Common myeloid progenitor, CD34-positive (primary cell): Measurements from ENCODE around the gene ADK.
A peak's percentile ranks its signal among the peaks of the same experiment; 100 is the strongest.

Experiments
- CTCF ChIA-PET: fragments of 350-600 bp; sonication (Branson Sonifier 250); formaldehyde crosslinking; loops from one replicate; lab custom pipeline; 2021; ENCODE audit warnings: antibody characterized with exemption; lab: Charles Lee
- POLR2A ChIA-PET: fragments of 350-600 bp; sonication (Branson Sonifier 250); formaldehyde crosslinking; loops from one replicate; lab custom pipeline; 2021; ENCODE audit warnings: antibody characterized with exemption; lab: Charles Lee
- DNase-seq, 3 donors: peaks; one replicate each; pipeline versions ENCODE4 v3.0.0 to v3.0.0-alpha.2; 2013
- H3K27ac ChIP-seq, 2 experiments: 1 replicate in 1 of 2; 2 replicates in 1 of 2; pipeline ENCODE4 v1.7.0; 2013; ENCODE audit warnings: inconsistent platforms in 2 of 2, low read length in 2 of 2, mild to moderate bottlenecking in 2 of 2, low read depth in 1 of 2, moderate library complexity in 1 of 2; ENCODE audit not compliant: severe bottlenecking in 2 of 2, insufficient read depth in 1 of 2, poor library complexity in 1 of 2
- H3K27me3 ChIP-seq, 5 experiments: replicated peaks in 2 of 5; 1 replicate in 3 of 5; 2 replicates in 2 of 5; pipeline versions ENCODE4 v1.6.1 to v1.7.0; 2013; ENCODE audit warnings: low read length in 4 of 5, mild to moderate bottlenecking in 2 of 5, moderate library complexity in 2 of 5, inconsistent platforms in 1 of 5; ENCODE audit not compliant: insufficient read depth in 5 of 5, control insufficient read depth in 4 of 5
- H3K36me3 ChIP-seq, 4 experiments: 1 replicate in 2 of 4; 2 replicates in 2 of 4; pipeline versions ENCODE4 v1.6.1 to v1.7.0; 2013; ENCODE audit warnings: low read length in 3 of 4, control low read depth in 1 of 4, mild to moderate bottlenecking in 1 of 4; ENCODE audit not compliant: control insufficient read depth in 4 of 4, insufficient read depth in 4 of 4
- H3K4me1 ChIP-seq, 4 experiments: 1 replicate in 3 of 4; 2 replicates in 1 of 4; pipeline versions ENCODE4 v1.6.1 to v1.7.1; 2013; ENCODE audit warnings: low read length in 3 of 4, mild to moderate bottlenecking in 3 of 4, control low read depth in 1 of 4, inconsistent platforms in 1 of 4, moderate library complexity in 1 of 4; ENCODE audit not compliant: control insufficient read depth in 4 of 4, insufficient read depth in 4 of 4; ENCODE audit errors: control extremely low read depth in 1 of 4
- H3K4me3 ChIP-seq, 7 experiments: 1 replicate in 4 of 7; 2 replicates in 3 of 7; pipeline versions ENCODE4 v1.5.1 to v1.7.0; 2013; ENCODE audit warnings: mild to moderate bottlenecking in 7 of 7, low read length in 6 of 7, moderate library complexity in 6 of 7, inconsistent platforms in 2 of 7, low read depth in 2 of 7, control low read depth in 1 of 7; ENCODE audit not compliant: insufficient read depth in 4 of 7, control insufficient read depth in 1 of 7; ENCODE audit errors: extremely low read depth in 1 of 7
- H3K9me3 ChIP-seq, 5 experiments: 1 replicate in 4 of 5; 2 replicates in 1 of 5; pipeline versions ENCODE4 v1.6.1 to v1.7.1; 2013; ENCODE audit warnings: low read length in 4 of 5, mild to moderate bottlenecking in 2 of 5, inconsistent platforms in 1 of 5, low read depth in 1 of 5, moderate library complexity in 1 of 5; ENCODE audit not compliant: control insufficient read depth in 4 of 5, insufficient read depth in 2 of 5; ENCODE audit errors: control extremely low read depth in 1 of 5
- WGBS: methylation state at CpG from one replicate; pipeline ENCODE4 v1.1.5; 2013; ENCODE audit not compliant: insufficient coverage; 5-methylcytosine and 5-hydroxymethylcytosine counted together

The ADK gene

GRCh38 chr10:74752371-74753040, 601.5 kb downstream of the ADK start:
- DNase-seq = no peak
- ChIA-PET CTCF (interaction anchor here (1.2 kb wide), 1 partner anchor 263 kb away, joined by 6 read pairs; no protein-coding TSS in a partner anchor), POLR2A (no interaction called here)
- H3K27ac ChIP-seq = no peak overlapping the region
- H3K4me3 ChIP-seq = no peak overlapping the region
- peaks cover 8 to 40% (median 16%) of the 10 kb centered on the region in 4 experiments for H3K4me1 ChIP-seq
- 100% methylated on average over 2 of the region's 6 CpGs for WGBS
- H3K27me3 ChIP-seq = no peaks in the 10 kb centered on the region
- H3K9me3 ChIP-seq = no peaks in the 10 kb centered on the region
- no peaks in the 10 kb centered on the region for H3K36me3 ChIP-seq

DNA sequence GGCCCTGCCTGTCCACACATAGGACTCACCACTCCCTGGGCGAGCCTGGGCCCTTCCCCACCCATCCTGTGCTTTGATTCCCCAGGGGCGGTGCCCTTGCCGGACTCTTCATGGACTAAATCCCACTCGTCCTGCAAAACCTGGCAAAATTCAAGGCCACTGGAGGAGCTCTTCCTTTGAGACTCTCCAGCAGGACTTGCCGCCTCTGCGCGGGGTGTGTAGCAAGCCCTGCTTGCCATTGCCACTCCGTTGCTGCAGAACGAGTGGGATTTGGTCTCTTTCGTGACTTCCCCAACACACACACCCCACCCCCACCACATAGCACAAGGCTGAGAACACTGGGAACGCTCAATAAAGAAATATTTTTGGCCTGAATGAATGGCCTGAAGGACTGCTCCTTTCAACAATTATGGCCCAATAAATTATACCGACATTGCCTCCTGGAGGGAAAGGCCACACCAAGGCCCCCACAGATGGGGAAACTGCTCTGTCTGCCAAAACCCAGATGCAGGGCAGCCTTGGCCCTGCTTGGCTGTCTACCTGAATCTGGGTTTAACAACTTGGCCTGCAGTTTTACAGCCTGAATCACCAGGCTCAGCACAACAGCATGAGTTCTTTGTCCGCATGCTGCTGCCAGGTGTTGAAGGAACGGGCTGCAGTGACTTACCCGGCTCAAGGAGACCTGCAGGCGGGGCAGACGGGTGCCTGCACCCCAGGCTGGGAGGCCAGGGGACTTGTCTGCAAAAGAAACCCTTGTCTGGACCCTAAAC, 602.6 kb downstream of the ADK start:
- CTCF ChIA-PET = interaction anchor here (3.8 kb wide), 1 partner anchor 14 kb away, joined by 12 read pairs; no protein-coding TSS in a partner anchor
- no peak overlapping the region for H3K4me3 ChIP-seq
- WGBS = 99% methylated on average over 14 of the region's 17 CpGs
- no peaks in the 10 kb centered on the region for H3K9me3 ChIP-seq
- H3K27me3 ChIP-seq = no peaks in the 10 kb centered on the region
- H3K27ac ChIP-seq = no peak overlapping the region
- no peaks in the 10 kb centered on the region for H3K36me3 ChIP-seq
- POLR2A ChIA-PET = no interaction called here
- H3K4me1 ChIP-seq = peaks cover 8 to 34% (median 15%) of the 10 kb centered on the region in 4 experiments
- no peak for DNase-seq

DNA sequence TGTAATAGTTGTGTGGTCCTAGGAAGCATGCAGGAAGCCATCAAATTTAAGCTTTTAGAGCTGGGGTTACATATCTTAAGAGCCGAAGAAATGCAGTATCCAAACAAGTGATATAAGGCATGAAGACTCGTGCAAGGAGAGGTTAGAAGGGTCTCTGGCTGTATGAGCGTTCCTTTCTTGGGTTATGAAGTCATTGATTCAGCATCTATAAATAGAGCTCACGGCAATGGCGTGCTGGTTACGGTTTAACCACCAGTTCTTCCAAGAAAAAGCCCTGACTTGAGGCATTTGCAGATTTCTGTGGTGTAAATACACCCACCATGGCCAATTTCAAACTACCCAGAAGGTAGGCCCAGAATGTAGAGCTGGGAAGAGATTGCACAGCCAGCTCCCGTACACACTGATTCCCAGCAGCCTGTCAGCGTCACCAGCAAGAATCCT, 603.4 kb downstream of the ADK start:
- H3K27me3 ChIP-seq = no peaks in the 10 kb centered on the region
- ChIA-PET CTCF (interaction anchor here (3.8 kb wide), 1 partner anchor 15 kb away, joined by 12 read pairs; no protein-coding TSS in a partner anchor), POLR2A (no interaction called here)
- peaks cover 7 to 28% (median 13%) of the 10 kb centered on the region in 4 experiments for H3K4me1 ChIP-seq
- H3K27ac ChIP-seq = no peak overlapping the region
- no peak overlapping the region for H3K4me3 ChIP-seq
- no peak for DNase-seq
- no peaks in the 10 kb centered on the region for H3K9me3 ChIP-seq
- H3K36me3 ChIP-seq = no peaks in the 10 kb centered on the region
- WGBS = 100% methylated on average over 5 of the region's 8 CpGs

DNA sequence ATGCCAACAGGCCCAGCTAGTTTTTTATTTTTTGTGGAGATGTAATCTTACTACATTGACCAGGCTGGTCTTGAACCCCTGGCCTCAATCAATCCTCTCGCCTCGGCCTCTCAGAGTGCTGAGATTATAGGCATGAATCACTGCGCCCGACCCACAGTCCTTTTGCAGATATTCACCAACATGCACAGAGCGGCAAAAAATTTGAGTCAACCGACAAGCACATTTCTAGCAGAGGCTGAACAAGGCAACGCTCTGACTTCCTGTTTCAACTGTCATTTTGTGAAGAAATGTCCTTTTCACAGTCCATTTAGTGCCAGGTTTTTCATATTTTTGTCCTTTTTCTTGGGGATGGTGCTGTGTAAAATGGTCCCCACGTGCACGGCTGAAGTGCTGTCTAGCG, 604.3 kb downstream of the ADK start:
- peaks cover 7 to 28% (median 13%) of the 10 kb centered on the region in 4 experiments for H3K4me1 ChIP-seq
- peak in 2 of 3 donors; percentile 56 to 70 for DNase-seq
- H3K9me3 ChIP-seq = no peaks in the 10 kb centered on the region
- POLR2A ChIA-PET = interaction anchor here (0.6 kb wide), 1 partner anchor 10 kb away, joined by 4 read pairs; no protein-coding TSS in a partner anchor
- no peaks in the 10 kb centered on the region for H3K36me3 ChIP-seq
- no peaks in the 10 kb centered on the region for H3K27me3 ChIP-seq
- H3K4me3 ChIP-seq = peak overlapping the region in 1 of 7 experiments; percentile 16
- WGBS = 72% methylated on average over 7 of the region's 10 CpGs
- CTCF ChIA-PET = interaction anchor here (3.8 kb wide), 1 partner anchor 16 kb away, joined by 12 read pairs; no protein-coding TSS in a partner anchor
- H3K27ac ChIP-seq = no peak overlapping the region
